ENCODE results near the gene NEDD9. TPM values are rescaled to one million over a fixed set of nuclear protein-coding genes. Genes with fewer than 3 reads are reported as not detected.
A peak's percentile ranks its signal among the peaks of the same experiment; 100 is the strongest.

Gene NEDD9
- total RNA-seq, 1 experiment from 2014 or later = 10.6 TPM

GRCh38 chr6:11146117-11146826 lies 86.2 kb downstream of the NEDD9 start:
- DNase-seq (ENCODE audit: low read depth) = no peak

DNA sequence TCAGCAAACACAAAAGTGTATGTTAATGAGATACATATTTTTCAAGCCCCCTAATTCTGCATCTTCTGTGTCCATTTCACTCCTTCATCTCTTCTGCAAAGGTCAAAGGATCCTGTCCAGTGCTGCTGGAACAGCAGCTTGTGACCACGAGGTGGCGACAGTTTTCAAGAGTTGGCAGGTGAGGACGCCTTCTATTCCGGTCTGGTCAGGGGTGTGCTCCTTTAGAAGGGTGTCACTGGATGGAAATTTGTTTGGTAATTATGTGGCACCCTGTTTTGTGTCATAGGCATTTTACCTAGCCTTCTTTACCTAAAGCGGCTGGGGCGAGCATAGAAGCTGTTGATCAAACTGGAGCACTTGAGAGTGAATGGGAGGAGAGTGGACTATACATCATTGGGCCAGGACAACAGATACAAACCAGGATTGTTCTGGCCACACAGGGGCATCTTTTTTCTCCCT lies 88.0 kb downstream of the NEDD9 start:
- DNase-seq (ENCODE audit: low read depth) = peak; percentile 64

- peak; percentile 83 for DNase-seq (ENCODE audit: low read depth)
These were observed 88.8 kb downstream of the NEDD9 start for GRCh38 chr6:11143394-11144371.

DNA sequence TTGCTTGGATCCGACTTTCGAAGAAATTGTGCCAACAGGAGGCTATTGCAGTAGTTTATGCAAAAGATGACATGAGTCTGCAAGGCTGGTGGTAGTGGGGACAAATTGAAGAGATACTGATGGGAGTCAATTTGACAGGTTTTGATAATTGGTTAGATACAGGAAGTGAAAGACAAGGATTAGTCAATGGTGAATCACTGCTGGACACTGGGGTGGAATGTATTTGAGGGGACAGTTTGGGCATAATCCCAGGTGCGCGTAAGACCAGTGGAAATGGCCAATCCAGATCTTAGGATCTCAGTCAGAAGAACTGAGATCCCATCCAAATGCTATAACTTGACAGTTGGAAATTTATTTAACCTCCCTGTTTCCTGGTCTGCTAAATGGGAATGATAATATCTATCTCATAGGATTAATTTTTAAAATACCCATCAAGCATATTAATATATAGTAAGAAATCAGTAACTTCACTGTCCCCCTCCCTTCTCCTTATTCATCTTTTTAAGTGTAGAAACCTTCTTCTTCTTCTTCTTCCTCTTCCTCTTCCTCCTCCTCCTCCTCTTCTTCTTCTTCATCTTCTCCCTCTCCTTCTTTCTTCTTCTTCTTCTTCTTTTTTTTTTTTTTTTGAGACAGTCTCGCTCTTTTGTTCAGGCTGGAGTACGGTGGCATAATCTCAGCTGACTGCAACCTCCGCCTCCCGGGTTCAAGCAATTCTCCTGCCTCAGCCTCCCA lies 90.0 kb downstream of the NEDD9 start:
- DNase-seq (ENCODE audit: low read depth) = no peak

- no peak for DNase-seq (ENCODE audit: low read depth)
These were observed 91.2 kb downstream of the NEDD9 start for GRCh38 chr6:11141295-11141694.

DNA sequence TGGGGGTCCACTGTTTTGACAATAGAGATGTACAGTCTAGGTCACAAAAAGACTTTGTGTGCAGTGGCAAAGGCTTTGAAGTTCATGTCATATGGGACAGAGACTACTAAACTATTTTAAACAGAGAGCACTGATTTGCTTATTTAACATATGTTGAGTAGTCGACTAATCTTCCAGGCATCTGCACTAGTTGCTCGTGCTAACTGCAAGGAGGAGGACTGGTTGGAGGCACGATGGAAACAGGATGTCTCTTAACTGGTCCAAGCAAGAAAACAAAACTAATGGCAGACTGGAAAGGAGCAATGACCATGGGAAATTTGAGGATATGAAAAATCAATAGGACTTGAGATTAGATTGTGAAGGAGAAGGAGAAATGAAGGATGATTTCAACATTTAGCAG lies 92.4 kb downstream of the NEDD9 start:
- DNase-seq (ENCODE audit: low read depth) = no peak

- DNase-seq (ENCODE audit: low read depth) = peak; percentile 21
These were observed 93.2 kb downstream of the NEDD9 start for GRCh38 chr6:11139051-11139960.

DNA sequence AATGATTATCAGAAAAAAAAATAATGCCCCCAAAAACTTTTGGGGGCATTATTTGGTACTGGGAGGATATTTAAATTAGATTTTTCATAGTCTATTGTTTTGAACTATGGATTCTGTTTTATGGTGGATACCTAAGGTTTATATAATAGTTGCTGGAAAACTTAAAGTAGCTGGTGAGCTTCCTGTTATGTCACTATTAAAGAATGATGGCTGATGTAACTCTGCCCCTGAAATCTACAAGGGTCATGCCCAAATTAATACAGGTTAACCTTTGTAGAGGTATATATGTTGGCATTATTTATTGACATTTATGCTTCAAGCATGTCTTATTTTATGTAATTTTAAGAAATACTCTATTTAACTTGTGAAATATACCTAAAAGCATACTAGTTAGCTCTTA lies 95.7 kb downstream of the NEDD9 start:
- no peak for DNase-seq (ENCODE audit: low read depth)

Other genes with a start within 250 kb of the NEDD9 start
- gene ELOVL2, start 188.4 kb downstream of the NEDD9 start, total RNA-seq (2014; rRNA removed) = 0.06 TPM in 1 of 2 replicates, not detected in the other
- 9.4 and 11.4 TPM in 2 replicates for gene SMIM13, start 138.8 kb downstream of the NEDD9 start, total RNA-seq (2014; rRNA removed)
- not detected in 2 replicates for gene ERVFRD-1, start 120.9 kb downstream of the NEDD9 start, total RNA-seq (2014; rRNA removed)